ENCODE measurements around the gene ARHGAP26. TPM values are rescaled to one million over a fixed set of nuclear protein-coding genes. Genes with fewer than 3 reads are reported as not detected.

The ARHGAP26 gene
- total RNA-seq, 1 experiment from 2014 or later, result 5.5 TPM

DNA sequence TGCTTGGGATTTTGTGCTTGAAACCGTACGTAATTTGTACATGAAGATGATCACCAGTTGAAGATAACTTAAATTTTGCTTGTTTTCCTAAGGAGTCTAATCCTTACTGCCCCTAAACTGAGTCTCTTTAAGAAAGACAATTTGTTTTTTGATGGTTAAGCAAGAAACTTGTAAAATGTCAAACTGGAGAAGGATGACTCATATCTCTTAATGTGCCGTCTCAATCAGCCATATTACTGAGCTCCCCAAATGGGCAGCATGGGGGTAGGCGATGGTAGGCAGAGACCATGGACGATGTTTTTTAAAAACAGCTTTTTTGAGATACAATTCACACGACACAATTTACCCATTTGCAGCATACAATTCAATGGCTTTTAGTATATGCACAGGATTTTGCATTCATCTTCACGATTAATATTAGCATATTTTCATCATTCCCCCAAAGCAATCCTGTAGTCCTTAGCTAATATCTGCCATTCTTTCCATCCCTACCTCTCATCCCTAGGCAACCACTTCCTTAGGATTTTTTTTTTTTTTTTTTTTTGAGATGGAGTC lies 14.3 kb downstream of the ARHGAP26 start:
- DNase-seq (ENCODE audit: low read depth), result peak; percentile 41

GRCh38 chr5:142785206-142785605 lies 15.0 kb downstream of the ARHGAP26 start:
- DNase-seq (ENCODE audit: low read depth), result peak; percentile 39

GRCh38 chr5:142789206-142789605 lies 19.0 kb downstream of the ARHGAP26 start:
- no peak for DNase-seq (ENCODE audit: low read depth)

- no peak for DNase-seq (ENCODE audit: low read depth)
Measured at GRCh38 chr5:142792012-142792864, 22.1 kb downstream of the ARHGAP26 start.

- DNase-seq (ENCODE audit: low read depth), result no peak
Measured at GRCh38 chr5:142792865-142793232, 22.7 kb downstream of the ARHGAP26 start.

DNA sequence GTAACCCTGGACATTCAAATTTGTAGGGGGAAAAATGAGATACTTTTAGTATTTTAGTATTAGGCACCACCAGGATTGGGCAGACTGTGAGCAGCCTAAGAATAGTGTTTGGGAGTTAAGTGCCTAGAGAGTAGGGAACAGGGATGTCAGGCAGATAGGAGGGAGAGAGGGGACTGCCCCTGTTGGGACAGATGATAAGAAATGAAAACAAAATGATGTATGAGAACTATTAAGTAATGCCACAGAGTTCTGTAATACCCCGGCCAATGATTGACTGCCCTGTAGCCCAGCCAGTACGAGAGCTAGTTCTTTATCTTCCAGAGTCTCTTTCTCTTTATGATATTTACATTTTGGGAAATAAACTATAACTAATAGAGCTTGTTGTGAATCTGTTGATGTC lies 24.4 kb downstream of the ARHGAP26 start:
- DNase-seq (ENCODE audit: low read depth), result no peak

DNA sequence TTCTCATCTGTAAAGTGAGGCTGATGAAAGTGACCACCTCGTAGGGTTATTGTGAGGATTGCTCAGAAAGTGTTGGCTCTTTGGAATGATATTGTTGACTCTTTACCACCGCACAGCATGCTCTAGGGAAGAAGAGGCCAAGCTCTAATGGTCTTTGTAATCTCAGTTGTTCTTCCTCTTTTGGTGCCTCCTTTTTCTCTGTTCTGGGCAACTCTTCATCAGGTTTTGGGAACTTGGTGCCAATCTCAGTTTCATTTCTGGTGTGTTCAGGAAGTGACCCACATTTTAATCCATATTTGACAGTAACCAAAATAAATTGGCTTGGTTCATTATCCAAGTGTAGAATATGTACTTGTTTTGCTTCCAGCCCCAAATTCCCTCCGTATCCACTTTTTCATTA lies 25.1 kb downstream of the ARHGAP26 start:
- DNase-seq (ENCODE audit: low read depth), result no peak

- DNase-seq (ENCODE audit: low read depth), result no peak
Measured at GRCh38 chr5:142796492-142797109, 26.4 kb downstream of the ARHGAP26 start.

DNA sequence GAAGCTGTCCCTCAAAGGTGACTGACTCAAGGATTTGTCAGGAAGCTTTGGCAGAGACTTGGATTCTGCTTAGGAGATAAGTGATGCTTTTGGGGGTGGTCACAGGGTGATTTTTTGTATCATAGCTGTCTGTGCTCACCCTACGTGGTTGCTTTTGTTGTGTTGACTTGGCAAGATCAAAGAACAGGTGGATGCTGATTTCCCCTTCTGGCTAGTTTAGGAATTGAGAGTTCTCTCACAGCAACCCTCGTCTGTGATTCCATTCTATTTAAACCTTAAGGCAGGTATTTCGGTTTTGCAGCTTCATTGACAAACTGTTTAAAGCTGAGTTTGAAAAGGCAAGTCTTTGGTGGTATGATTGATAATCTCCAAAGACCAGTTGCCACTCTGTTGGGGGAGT lies 27.2 kb downstream of the ARHGAP26 start:
- DNase-seq (ENCODE audit: low read depth), result no peak

GRCh38 chr5:142798099-142798770 lies 28.1 kb downstream of the ARHGAP26 start:
- no peak for DNase-seq (ENCODE audit: low read depth)

- DNase-seq (ENCODE audit: low read depth), result no peak
Measured at GRCh38 chr5:142800776-142801494, 30.8 kb downstream of the ARHGAP26 start.

DNA sequence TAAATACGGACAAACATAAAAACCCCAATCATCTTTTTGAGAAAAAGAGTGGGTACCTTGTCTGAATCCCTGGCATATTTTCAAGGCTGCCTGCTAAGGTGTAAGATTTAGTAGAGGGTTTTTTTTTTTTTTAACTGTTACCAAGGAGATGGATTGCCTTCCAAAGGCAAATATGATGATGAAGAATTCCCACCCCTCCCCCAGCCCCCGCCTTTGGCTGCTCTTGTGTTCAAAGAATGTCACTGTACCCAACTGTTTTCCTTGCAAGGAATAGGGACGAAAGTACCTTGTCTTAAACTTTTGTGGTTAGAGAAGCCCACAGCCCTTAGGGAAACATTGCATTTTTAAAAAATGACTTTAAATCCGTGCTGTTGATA lies 31.3 kb downstream of the ARHGAP26 start:
- DNase-seq (ENCODE audit: low read depth), result no peak

GRCh38 chr5:142803428-142804125 lies 33.4 kb downstream of the ARHGAP26 start:
- no peak for DNase-seq (ENCODE audit: low read depth)

DNA sequence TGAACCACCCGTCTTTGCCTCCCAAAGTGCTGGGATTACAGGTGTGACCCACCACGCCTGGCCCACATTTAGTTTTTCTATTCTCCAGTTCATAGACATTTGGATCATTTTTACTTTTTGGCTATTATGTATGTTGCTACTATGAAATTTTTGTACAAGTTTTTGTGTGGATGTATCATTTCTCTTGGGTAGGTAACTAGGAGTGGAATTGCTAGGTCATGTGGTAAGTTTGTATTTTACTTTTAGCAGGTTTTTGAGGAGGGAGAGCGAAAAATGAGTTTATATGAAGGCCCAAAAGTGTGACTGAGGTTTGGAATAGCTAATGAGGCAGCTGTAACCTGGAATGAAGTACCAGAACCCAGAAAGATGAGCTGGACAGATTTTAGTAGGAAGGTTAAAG lies 35.2 kb downstream of the ARHGAP26 start:
- DNase-seq (ENCODE audit: low read depth), result no peak

GRCh38 chr5:142806841-142807267 lies 36.7 kb downstream of the ARHGAP26 start:
- no peak for DNase-seq (ENCODE audit: low read depth)

GRCh38 chr5:142807372-142807911 lies 37.3 kb downstream of the ARHGAP26 start:
- no peak for DNase-seq (ENCODE audit: low read depth)

GRCh38 chr5:142808878-142809598 lies 38.9 kb downstream of the ARHGAP26 start:
- DNase-seq (ENCODE audit: low read depth), result no peak

DNA sequence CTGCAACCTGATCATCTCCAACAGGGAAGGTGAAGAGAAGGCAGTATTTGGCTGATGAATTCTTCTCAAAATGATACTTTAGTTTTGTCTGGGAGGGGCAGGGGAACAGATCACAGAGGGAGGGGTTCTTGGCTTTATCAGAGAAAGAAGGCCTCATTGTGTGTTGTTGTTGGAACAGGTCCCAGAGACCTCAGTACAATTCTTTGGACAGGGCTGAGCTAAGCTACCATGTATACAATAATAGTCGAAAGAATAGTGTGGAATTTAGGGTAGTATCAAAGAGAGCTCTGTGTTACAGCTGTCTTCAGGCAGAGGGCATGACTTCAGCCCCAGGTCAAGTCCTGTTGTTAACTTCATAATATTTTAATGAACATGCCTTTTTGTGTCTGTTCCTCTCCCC lies 39.9 kb downstream of the ARHGAP26 start:
- no peak for DNase-seq (ENCODE audit: low read depth)

DNA sequence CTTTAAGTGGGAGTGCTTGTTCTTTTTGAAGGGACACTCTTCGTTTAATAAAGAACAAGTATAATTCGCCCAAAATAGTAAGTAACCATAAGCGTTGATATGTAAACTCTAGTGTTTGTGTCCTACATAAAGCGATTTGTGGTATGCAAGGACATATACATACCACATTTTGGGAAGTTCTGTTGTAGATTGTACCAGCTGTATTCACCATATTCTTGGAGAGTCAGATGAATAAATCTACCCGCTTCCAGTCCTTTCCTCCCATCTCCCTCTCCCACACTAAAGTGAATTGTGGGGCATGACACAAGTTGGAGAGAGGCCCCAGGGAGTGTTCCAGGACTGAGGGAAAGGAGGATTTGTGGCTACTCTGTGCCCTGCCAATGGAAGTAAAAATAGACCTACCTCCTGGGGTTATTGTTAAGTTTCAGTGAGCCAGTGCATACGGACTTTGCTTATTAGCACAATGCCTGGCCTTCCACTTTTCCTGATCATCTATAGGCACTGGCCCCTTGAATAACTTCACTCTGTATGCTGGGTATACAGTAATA lies 40.6 kb downstream of the ARHGAP26 start:
- no peak for DNase-seq (ENCODE audit: low read depth)
